ENCODE data around the gene LRRC73.
"Not testable (repeated sequence)": the region's sequence is repeated elsewhere in the genome, so short reads cannot be mapped to it uniquely, and the experiment has no call there.

The LRRC73 gene

GRCh38 chr6:43467752-43468151, 42.4 kb downstream of the LRRC73 start:
- in situ Hi-C loops (cut with MboI; ENCODE audit: low sequenced_read_pairs), result no loop called here

- in situ Hi-C loops (cut with MboI; ENCODE audit: low sequenced_read_pairs), result not testable (repeated sequence)
These were observed 42.9 kb downstream of the LRRC73 start for GRCh38 chr6:43467265-43467664.

- in situ Hi-C loops (cut with MboI; ENCODE audit: low sequenced_read_pairs), result no loop called here
These were observed 44.2 kb downstream of the LRRC73 start for GRCh38 chr6:43465948-43466347.

- in situ Hi-C loops (cut with MboI; ENCODE audit: low sequenced_read_pairs), result no loop called here
These were observed 45.8 kb downstream of the LRRC73 start for GRCh38 chr6:43464337-43464736.

GRCh38 chr6:43461936-43462335, 48.2 kb downstream of the LRRC73 start:
- in situ Hi-C loops (cut with MboI; ENCODE audit: low sequenced_read_pairs), result no loop called here

- in situ Hi-C loops (cut with MboI; ENCODE audit: low sequenced_read_pairs), result no loop called here
These were observed 50.1 kb downstream of the LRRC73 start for GRCh38 chr6:43460032-43460431.

- in situ Hi-C loops (cut with MboI; ENCODE audit: low sequenced_read_pairs), result no loop called here
These were observed 50.6 kb downstream of the LRRC73 start for GRCh38 chr6:43459535-43459934.

- in situ Hi-C loops (cut with MboI; ENCODE audit: low sequenced_read_pairs), result not testable (repeated sequence)
These were observed 52.0 kb downstream of the LRRC73 start for GRCh38 chr6:43458154-43458553.

GRCh38 chr6:43457643-43458042, 52.5 kb downstream of the LRRC73 start:
- in situ Hi-C loops (cut with MboI; ENCODE audit: low sequenced_read_pairs), result no loop called here
